ENCODE results near the gene MAFF. TPM values are rescaled to one million over a fixed set of nuclear protein-coding genes. Genes with fewer than 3 reads are reported as not detected.

The MAFF gene
- total and polyA plus RNA-seq, 2 donors from 2014 or later = 2.2 to 23.4 TPM

- Histone ChIP-seq H3K4me3 (ENCODE audit: low read length in 3 of 3) (no peak overlapping the region), H3K27me3 (ENCODE audit: control insufficient read depth, insufficient read depth, low read length) (no peaks in the 10 kb centered on the region), H3K9me3 (ENCODE audit: control insufficient read depth in 2 of 3, insufficient read depth in 1 of 3, low read length in 3 of 3) (no peaks in the 10 kb centered on the region), H3K36me3 (ENCODE audit: control insufficient read depth in 2 of 3, insufficient read depth in 3 of 3, low read length in 3 of 3) (no peaks in the 10 kb centered on the region), H3K27ac (ENCODE audit: low read depth in 2 of 2, low read length in 2 of 2) (peak overlapping the region; percentile 9 to 42), H3K4me1 (ENCODE audit: control insufficient read depth in 2 of 3, insufficient read depth in 2 of 3, low read depth in 1 of 3, low read length in 3 of 3) (peaks cover 3 to 25% (median 16%) of the 10 kb centered on the region in 3 donors), H3K9ac (ENCODE audit: low read length in 3 of 3) (peak overlapping the region in 1 of 3 donors; percentile 66)
- peak; percentile 47 for TF ChIP-seq CTCF (IDR thresholded peaks at IDR 0.05; ENCODE audit: borderline replicate concordance, extremely low read depth, insufficient read depth)
- no peak for FAIRE-seq
- intact Hi-C loops (cut with DNase I) = no loop called here
- no peak for DNase-seq
Measured at GRCh38 chr22:38262051-38262795, 60.4 kb downstream of the MAFF start.

- DNase-seq (no peak), FAIRE-seq (no peak)
- intact Hi-C loops (cut with DNase I) = no loop called here
- Histone ChIP-seq H3K27ac (ENCODE audit: low read depth in 2 of 2, low read length in 2 of 2) (no peak overlapping the region), H3K9ac (ENCODE audit: low read length in 3 of 3) (no peak overlapping the region), H3K4me1 (ENCODE audit: control insufficient read depth in 2 of 3, insufficient read depth in 2 of 3, low read depth in 1 of 3, low read length in 3 of 3) (peaks cover 0 to 20% (median 16%) of the 10 kb centered on the region in 3 donors), H3K4me3 (ENCODE audit: low read length in 3 of 3) (no peak overlapping the region), H3K27me3 (ENCODE audit: control insufficient read depth, insufficient read depth, low read length) (no peaks in the 10 kb centered on the region), H3K36me3 (ENCODE audit: control insufficient read depth in 2 of 3, insufficient read depth in 3 of 3, low read length in 3 of 3) (no peaks in the 10 kb centered on the region), H3K9me3 (ENCODE audit: control insufficient read depth in 2 of 3, insufficient read depth in 1 of 3, low read length in 3 of 3) (no peaks in the 10 kb centered on the region)
- TF ChIP-seq CTCF (IDR thresholded peaks at IDR 0.05; ENCODE audit: borderline replicate concordance, extremely low read depth, insufficient read depth) = no peak
Measured at GRCh38 chr22:38264322-38264843, 62.6 kb downstream of the MAFF start.

Other genes starting within 250 kb of the MAFF start
- gene C22orf23, start 248.4 kb upstream of the MAFF start, total RNA-seq = 0.57 TPM
- gene C22orf23, start 248.4 kb upstream of the MAFF start, polyA plus RNA-seq (ENCODE audit: insufficient read depth, low read depth, low replicate concordance) = 1.0 TPM
- gene POLR2F, start 248.3 kb upstream of the MAFF start, total RNA-seq = 57.9 TPM
- gene POLR2F, start 248.3 kb upstream of the MAFF start, polyA plus RNA-seq (ENCODE audit: insufficient read depth, low read depth, low replicate concordance) = 121 TPM
- 1.5 TPM for gene SOX10, start 217.4 kb upstream of the MAFF start, total RNA-seq
- 0.22 TPM for gene SOX10, start 217.4 kb upstream of the MAFF start, polyA plus RNA-seq (ENCODE audit: insufficient read depth, low read depth, low replicate concordance)
- 43.4 TPM for gene PICK1, start 144.6 kb upstream of the MAFF start, total RNA-seq
- 28.4 TPM for gene PICK1, start 144.6 kb upstream of the MAFF start, polyA plus RNA-seq (ENCODE audit: insufficient read depth, low read depth, low replicate concordance)
- 0.31 TPM for gene SLC16A8, start 117.8 kb upstream of the MAFF start, total RNA-seq
- gene SLC16A8, start 117.8 kb upstream of the MAFF start, polyA plus RNA-seq (ENCODE audit: insufficient read depth, low read depth, low replicate concordance) = 0.92 TPM
- 9.7 TPM for gene BAIAP2L2, start 91.3 kb upstream of the MAFF start, total RNA-seq
- gene BAIAP2L2, start 91.3 kb upstream of the MAFF start, polyA plus RNA-seq (ENCODE audit: insufficient read depth, low read depth, low replicate concordance) = 27.8 TPM
- 61.6 TPM for gene PLA2G6, start 20.2 kb upstream of the MAFF start, total RNA-seq
- gene PLA2G6, start 20.2 kb upstream of the MAFF start, polyA plus RNA-seq (ENCODE audit: insufficient read depth, low read depth, low replicate concordance) = 26.6 TPM
- 54.1 TPM for gene TMEM184B, start 71.0 kb downstream of the MAFF start, total RNA-seq
- 22.9 TPM for gene TMEM184B, start 71.0 kb downstream of the MAFF start, polyA plus RNA-seq (ENCODE audit: insufficient read depth, low read depth, low replicate concordance)
- gene CSNK1E, start 115.4 kb downstream of the MAFF start, total RNA-seq = 101 TPM
- 33.6 TPM for gene CSNK1E, start 115.4 kb downstream of the MAFF start, polyA plus RNA-seq (ENCODE audit: insufficient read depth, low read depth, low replicate concordance)

Measured in kidney (tissue), 14 donors.